Measurements from ENCODE around the gene TCEA2.
A peak's percentile ranks its signal among the peaks of the same experiment; 100 is the strongest.

Gene TCEA2

GRCh38 chr20:64073476-64074183 is 10.6 kb downstream of the TCEA2 start:
- TF ChIP-seq, protein P1, sequence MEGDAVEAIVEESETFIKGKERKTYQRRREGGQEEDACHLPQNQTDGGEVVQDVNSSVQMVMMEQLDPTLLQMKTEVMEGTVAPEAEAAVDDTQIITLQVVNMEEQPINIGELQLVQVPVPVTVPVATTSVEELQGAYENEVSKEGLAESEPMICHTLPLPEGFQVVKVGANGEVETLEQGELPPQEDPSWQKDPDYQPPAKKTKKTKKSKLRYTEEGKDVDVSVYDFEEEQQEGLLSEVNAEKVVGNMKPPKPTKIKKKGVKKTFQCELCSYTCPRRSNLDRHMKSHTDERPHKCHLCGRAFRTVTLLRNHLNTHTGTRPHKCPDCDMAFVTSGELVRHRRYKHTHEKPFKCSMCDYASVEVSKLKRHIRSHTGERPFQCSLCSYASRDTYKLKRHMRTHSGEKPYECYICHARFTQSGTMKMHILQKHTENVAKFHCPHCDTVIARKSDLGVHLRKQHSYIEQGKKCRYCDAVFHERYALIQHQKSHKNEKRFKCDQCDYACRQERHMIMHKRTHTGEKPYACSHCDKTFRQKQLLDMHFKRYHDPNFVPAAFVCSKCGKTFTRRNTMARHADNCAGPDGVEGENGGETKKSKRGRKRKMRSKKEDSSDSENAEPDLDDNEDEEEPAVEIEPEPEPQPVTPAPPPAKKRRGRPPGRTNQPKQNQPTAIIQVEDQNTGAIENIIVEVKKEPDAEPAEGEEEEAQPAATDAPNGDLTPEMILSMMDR (IDR thresholded peaks at IDR 0.05): no peak
- peaks cover 62% of the 10 kb centered on the region in 2 experiments for H3K4me1 ChIP-seq (ENCODE audit: control insufficient read depth in 1 of 2, insufficient read depth in 1 of 2, low read depth in 1 of 2, low read length in 1 of 2)

DNA sequence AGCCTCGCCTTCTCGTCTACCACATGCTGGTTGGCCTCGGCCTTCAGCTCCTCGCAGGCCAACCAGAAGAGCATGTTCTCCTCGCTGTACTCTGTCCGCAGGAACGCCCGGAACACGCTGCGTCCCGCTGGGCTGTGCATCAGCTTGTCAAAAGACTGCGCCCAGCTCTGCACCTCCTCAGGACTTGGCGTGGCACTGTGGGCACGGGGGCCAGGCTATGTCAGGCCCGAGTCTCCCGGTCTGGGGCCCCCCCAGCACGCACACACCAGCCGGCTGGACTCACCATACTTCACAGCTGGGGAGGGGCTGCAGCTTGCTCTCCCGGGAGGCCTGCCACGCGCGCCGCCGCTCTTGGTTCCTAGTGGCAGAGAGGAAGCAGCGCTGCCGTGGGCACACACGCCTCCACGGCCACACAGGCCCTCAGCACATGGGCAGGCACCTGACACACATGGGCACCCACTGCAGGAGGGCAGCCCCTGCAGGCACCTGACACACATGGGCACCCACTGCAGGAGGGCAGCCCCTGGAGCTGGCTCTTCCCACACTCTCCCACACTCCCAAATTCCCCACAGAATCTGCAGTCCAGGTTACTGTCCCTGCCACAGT is 11.3 kb downstream of the TCEA2 start:
- Histone ChIP-seq H3K27me3 (no peaks in the 10 kb centered on the region), H3K36me3 (peaks cover 60% of the 10 kb centered on the region), H3K4me1 (ENCODE audit: control insufficient read depth in 1 of 2, insufficient read depth in 1 of 2, low read depth in 1 of 2, low read length in 1 of 2) (peaks cover 60 to 61% of the 10 kb centered on the region in 2 experiments), H3K27ac (peak overlapping the region; percentile 99), H3K4me3 (ENCODE audit: low read depth in 1 of 2, low read length in 1 of 2) (no peak overlapping the region), H3K9me3 (peaks cover 5% of the 10 kb centered on the region)
- TF ChIP-seq, protein P1 (IDR thresholded peaks at IDR 0.05): no peak

More at GRCh38 chr20:64073476-64074183, 10.6 kb downstream of the TCEA2 start:
- H3K27ac ChIP-seq: peak overlapping the region; percentile 99
- H3K9me3 ChIP-seq: peaks cover 5% of the 10 kb centered on the region
- no peaks in the 10 kb centered on the region for H3K27me3 ChIP-seq
- H3K4me3 ChIP-seq (ENCODE audit: low read depth in 1 of 2, low read length in 1 of 2): no peak overlapping the region
- H3K36me3 ChIP-seq: peaks cover 60% of the 10 kb centered on the region

GRCh38 chr20:64074963-64075362 is 12.0 kb downstream of the TCEA2 start:
- peaks cover 5% of the 10 kb centered on the region for H3K9me3 ChIP-seq
- TF ChIP-seq, protein P1 (IDR thresholded peaks at IDR 0.05): no peak
- H3K27ac ChIP-seq: peak overlapping the region; percentile 99
- peaks cover 60% of the 10 kb centered on the region for H3K36me3 ChIP-seq
- H3K4me1 ChIP-seq (ENCODE audit: control insufficient read depth in 1 of 2, insufficient read depth in 1 of 2, low read depth in 1 of 2, low read length in 1 of 2): peaks cover 53 to 54% of the 10 kb centered on the region in 2 experiments
- no peaks in the 10 kb centered on the region for H3K27me3 ChIP-seq
- H3K4me3 ChIP-seq (ENCODE audit: low read depth in 1 of 2, low read length in 1 of 2): peak overlapping the region; percentile 3 to 18

- H3K36me3 ChIP-seq: peaks cover 60% of the 10 kb centered on the region
Measured at GRCh38 chr20:64075556-64075955, 12.6 kb downstream of the TCEA2 start.

DNA sequence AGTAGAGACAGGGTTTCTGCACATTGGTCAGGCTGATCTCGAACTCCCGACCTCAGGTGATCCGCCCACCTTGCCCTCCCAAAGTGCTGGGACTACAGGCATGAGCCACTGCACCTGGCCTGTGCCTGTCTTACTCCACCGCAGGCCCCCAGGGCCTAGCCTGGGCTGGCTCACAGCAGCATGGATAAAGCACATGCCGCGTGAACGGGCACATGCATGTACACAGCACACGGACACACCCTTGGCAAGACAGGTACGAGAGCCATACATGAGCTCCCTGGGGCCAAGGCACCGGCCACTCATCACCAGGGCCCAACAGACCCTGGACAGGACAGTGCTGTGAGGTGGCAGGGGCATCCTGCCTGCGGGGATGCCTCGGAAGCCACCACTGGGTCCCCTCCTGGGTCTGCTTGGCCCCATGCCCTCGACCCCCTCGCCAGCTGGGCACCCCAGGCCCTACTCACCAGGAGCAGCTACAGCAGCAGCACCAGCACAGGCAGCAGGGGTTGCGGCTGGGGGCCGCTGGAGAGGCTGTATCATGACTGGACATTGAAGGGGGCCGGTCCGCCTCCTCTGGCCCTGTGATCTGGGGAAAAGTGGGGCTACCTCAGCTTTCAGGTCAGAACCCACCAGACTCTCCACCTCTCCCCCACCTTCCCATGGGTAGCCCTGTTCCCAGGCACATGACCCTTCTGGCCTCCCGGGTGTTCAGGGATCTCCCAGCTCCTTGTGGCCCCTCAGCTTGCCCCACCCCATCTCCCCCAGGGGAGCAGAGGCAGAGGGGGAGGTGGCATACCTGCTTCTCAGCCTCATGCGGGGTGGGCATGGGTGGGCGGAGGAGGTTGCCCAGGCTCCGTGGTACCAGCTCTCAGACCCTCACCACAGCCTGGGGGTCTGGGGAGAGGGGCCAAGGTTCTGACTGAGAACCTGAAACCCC is 13.3 kb downstream of the TCEA2 start:
- Histone ChIP-seq H3K9me3 (peaks cover 5% of the 10 kb centered on the region), H3K36me3 (peaks cover 59% of the 10 kb centered on the region), H3K4me3 (ENCODE audit: low read depth in 1 of 2, low read length in 1 of 2) (peak overlapping the region; percentile 99 to 100), H3K27ac (peak overlapping the region; percentile 99), H3K27me3 (no peaks in the 10 kb centered on the region), H3K4me1 (ENCODE audit: control insufficient read depth in 1 of 2, insufficient read depth in 1 of 2, low read depth in 1 of 2, low read length in 1 of 2) (peaks cover 59 to 64% of the 10 kb centered on the region in 2 experiments)
- TF ChIP-seq, protein P1 (IDR thresholded peaks at IDR 0.05): no peak

More at GRCh38 chr20:64075556-64075955, 12.6 kb downstream of the TCEA2 start:
- H3K4me1 ChIP-seq (ENCODE audit: control insufficient read depth in 1 of 2, insufficient read depth in 1 of 2, low read depth in 1 of 2, low read length in 1 of 2): peaks cover 55 to 57% of the 10 kb centered on the region in 2 experiments
- no peaks in the 10 kb centered on the region for H3K27me3 ChIP-seq
- peak overlapping the region; percentile 99 for H3K27ac ChIP-seq
- peak overlapping the region; percentile 17 to 18 for H3K4me3 ChIP-seq (ENCODE audit: low read depth in 1 of 2, low read length in 1 of 2)
- TF ChIP-seq, protein P1 (IDR thresholded peaks at IDR 0.05): no peak
- H3K9me3 ChIP-seq: peaks cover 5% of the 10 kb centered on the region

All from neutrophil (primary cell).